Activated T-cell treated with anti-CD3 and anti-CD28 coated beads, Interleukin-2, amount 50 U/mL, for 4 hours (primary cell): ENCODE data around the gene SAMD10. TPM values are rescaled to one million over a fixed set of nuclear protein-coding genes. Genes with fewer than 3 reads are reported as not detected.

Experiments used
- total RNA-seq, 3 donors: library from RNA; stranded (reverse); gene quantifications; one replicate each; pipeline ENCODE4 v1.2.1, GENCODE V29; 2021

SAMD10 gene
- total RNA-seq, 3 donors from 2014 or later, result 14.6 to 17.4 (median 16.8) TPM

Other genes with a start within 250 kb of the SAMD10 start
- 10 to 100 TPM in 1 of 3 donors, 1 to 10 TPM in 2; 7.1 to 10.4 (median 9.3) TPM for gene LIME1, start 243.0 kb downstream of the SAMD10 start, total RNA-seq
- gene SLC2A4RG, start 239.9 kb downstream of the SAMD10 start, total RNA-seq, result 10 to 100 TPM; 17.2 to 18.1 (median 17.3) TPM
- 1 to 10 TPM in 2 of 3 donors, under 1 TPM in 1; 0.89 to 3.8 (median 2.2) TPM for gene ZBTB46, start 148.4 kb downstream of the SAMD10 start, total RNA-seq
- not detected for gene ABHD16B, start 118.1 kb downstream of the SAMD10 start, total RNA-seq
- 10 to 100 TPM; 87.4 to 95.0 (median 89.3) TPM for gene TPD52L2, start 114.4 kb downstream of the SAMD10 start, total RNA-seq
- 10 to 100 TPM; 37.2 to 38.5 (median 37.8) TPM for gene DNAJC5, start 84.5 kb downstream of the SAMD10 start, total RNA-seq
- gene UCKL1, start 23.2 kb downstream of the SAMD10 start, total RNA-seq, result 10 to 100 TPM; 48.8 to 59.4 (median 56.6) TPM
- gene ZNF512B, start 9.7 kb downstream of the SAMD10 start, total RNA-seq, result 10 to 100 TPM; 19.8 to 21.0 (median 20.2) TPM
- gene PRPF6, start 1.5 kb upstream of the SAMD10 start, total RNA-seq, result 100 to 1,000 TPM in 1 of 3 donors, 10 to 100 TPM in 2; 95.9 to 101 (median 98.7) TPM
- gene C20orf204, start 56.5 kb upstream of the SAMD10 start, total RNA-seq, result 1 to 10 TPM; 2.6 to 3.9 (median 3.2) TPM
- under 1 TPM; 0.13 to 0.24 (median 0.24) TPM for gene SOX18, start 70.0 kb upstream of the SAMD10 start, total RNA-seq
- gene TCEA2, start 83.6 kb upstream of the SAMD10 start, total RNA-seq, result 10 to 100 TPM; 10.5 to 17.3 (median 11.5) TPM
- gene RGS19, start 99.9 kb upstream of the SAMD10 start, total RNA-seq, result 10 to 100 TPM; 41.7 to 49.0 (median 47.0) TPM
- gene OPRL1, start 100.4 kb upstream of the SAMD10 start, total RNA-seq, result under 1 TPM in 2 of 3 donors, not detected in 1; 0.05 to 0.11 TPM
- under 1 TPM; 0.30 to 0.47 (median 0.38) TPM for gene LKAAEAR1, start 104.8 kb upstream of the SAMD10 start, total RNA-seq
- gene NPBWR2, start 127.9 kb upstream of the SAMD10 start, total RNA-seq, result not detected
- gene MYT1, start 184.8 kb upstream of the SAMD10 start, total RNA-seq, result not detected